Uterus (tissue), 2 donors: ENCODE measurements around the gene CDC20.

Experiments used
- POLR2A ChIP-seq, 2 donors: fragments of 450-650 bp; IDR thresholded peaks; one replicate each; pipeline ENCODE4 v1.6.1; 2016; ENCODE audit warnings: antibody characterized with exemption in 2 of 2, mild to moderate bottlenecking in 1 of 2, moderate library complexity in 1 of 2
- TF ChIP-seq, protein P1 (sequence below), 4 experiments: fragments of 200-600 bp in 2 of 4; fragments of 450-650 bp in 2 of 4; sonication (generic) in 2 of 4; IDR thresholded peaks; one replicate each; pipeline ENCODE4 v1.5.1; 2016 to 2019; ENCODE audit warnings: antibody characterized with exemption in 4 of 4, mild to moderate bottlenecking in 2 of 4, moderate library complexity in 1 of 4

DNA sequence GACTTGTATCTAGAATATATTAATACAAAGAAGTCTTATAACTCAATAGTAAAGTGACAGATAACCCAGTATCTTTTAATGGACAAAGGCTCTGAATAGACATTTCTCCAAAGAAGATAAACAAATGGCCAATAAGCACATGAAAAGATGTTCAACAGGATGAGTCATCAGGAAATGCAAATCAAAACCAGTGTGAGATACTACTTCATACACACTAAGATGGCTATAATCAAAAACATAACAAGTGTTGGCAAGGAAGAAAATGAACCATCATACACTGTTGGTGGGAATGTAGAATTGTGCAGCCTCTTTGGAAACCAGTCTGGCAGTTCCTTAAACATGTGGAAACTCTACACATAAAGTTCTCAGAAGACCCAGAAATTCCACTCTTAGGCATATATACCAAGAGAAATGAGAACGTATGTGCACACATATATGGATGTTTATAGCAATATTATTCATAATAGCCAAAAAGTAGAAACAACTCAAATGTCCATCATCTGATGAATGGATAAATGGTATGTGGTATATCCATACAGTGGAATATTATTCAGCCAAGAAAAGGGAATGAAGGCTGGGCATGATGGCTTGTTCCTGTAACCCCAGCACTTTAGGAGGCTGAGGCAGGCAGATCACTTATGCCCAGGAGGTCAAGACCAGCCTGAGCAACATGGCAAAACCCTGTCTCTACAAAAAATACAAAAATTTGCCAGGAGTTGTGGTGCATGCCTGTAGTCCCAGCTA is 31.1 kb upstream of the CDC20 start:
- TF ChIP-seq, protein P1, sequence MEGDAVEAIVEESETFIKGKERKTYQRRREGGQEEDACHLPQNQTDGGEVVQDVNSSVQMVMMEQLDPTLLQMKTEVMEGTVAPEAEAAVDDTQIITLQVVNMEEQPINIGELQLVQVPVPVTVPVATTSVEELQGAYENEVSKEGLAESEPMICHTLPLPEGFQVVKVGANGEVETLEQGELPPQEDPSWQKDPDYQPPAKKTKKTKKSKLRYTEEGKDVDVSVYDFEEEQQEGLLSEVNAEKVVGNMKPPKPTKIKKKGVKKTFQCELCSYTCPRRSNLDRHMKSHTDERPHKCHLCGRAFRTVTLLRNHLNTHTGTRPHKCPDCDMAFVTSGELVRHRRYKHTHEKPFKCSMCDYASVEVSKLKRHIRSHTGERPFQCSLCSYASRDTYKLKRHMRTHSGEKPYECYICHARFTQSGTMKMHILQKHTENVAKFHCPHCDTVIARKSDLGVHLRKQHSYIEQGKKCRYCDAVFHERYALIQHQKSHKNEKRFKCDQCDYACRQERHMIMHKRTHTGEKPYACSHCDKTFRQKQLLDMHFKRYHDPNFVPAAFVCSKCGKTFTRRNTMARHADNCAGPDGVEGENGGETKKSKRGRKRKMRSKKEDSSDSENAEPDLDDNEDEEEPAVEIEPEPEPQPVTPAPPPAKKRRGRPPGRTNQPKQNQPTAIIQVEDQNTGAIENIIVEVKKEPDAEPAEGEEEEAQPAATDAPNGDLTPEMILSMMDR (IDR thresholded peaks at IDR 0.05): no peak
- no peak for TF ChIP-seq POLR2A (IDR thresholded peaks at IDR 0.05)
